Left lung (tissue), 10 donors: ENCODE data around the gene TUBGCP6. TPM values are rescaled to one million over a fixed set of nuclear protein-coding genes. Genes with fewer than 3 reads are reported as not detected.

Source experiments
- ATAC-seq: fragments of 200-7000 bp; cut with Tn5 transposase; one replicate; pipeline ENCODE4 v1.9.1; 2020; ENCODE audit warnings: moderate library complexity
- DNase-seq, 4 donors: peaks; one replicate each; pipeline ENCODE4 v3.0.0-alpha.2; 2013 to 2020
- H3K27ac ChIP-seq, 2 donors: fragments of 200-600 bp; sonication (generic) in 1 of 2; one replicate each; pipeline versions ENCODE4 v1.5.0 to v1.8.0; 2020 to 2021
- H3K27me3 ChIP-seq, 2 donors: fragments of 200-600 bp; sonication (generic) in 1 of 2; one replicate each; pipeline versions ENCODE4 v1.5.0 to v1.8.0; 2020 to 2021
- H3K36me3 ChIP-seq, 2 donors: fragments of 200-600 bp; sonication (generic) in 1 of 2; one replicate each; pipeline versions ENCODE4 v1.5.0 to v1.8.0; 2020 to 2021
- H3K4me1 ChIP-seq, 2 donors: fragments of 200-600 bp; one replicate each; pipeline ENCODE4 v1.8.0; 2021
- H3K4me3 ChIP-seq, 2 donors: fragments of 200-600 bp; sonication (generic) in 1 of 2; one replicate each; pipeline versions ENCODE4 v1.5.0 to v1.8.0; 2020 to 2021; ENCODE audit warnings: mild to moderate bottlenecking in 1 of 2
- H3K9me3 ChIP-seq, 2 donors: fragments of 200-600 bp; sonication (generic) in 1 of 2; one replicate each; pipeline versions ENCODE4 v1.5.0 to v1.8.0; 2020 to 2021
- CTCF ChIP-seq, 2 donors: fragments of 200-600 bp; sonication (generic) in 1 of 2; IDR thresholded peaks; one replicate each; pipeline versions ENCODE4 v1.5.0 to v1.8.0; 2021; ENCODE audit warnings: antibody characterized with exemption in 2 of 2
- intact Hi-C, 2 donors: fragments of 100-400 bp; cut with DNase I; formaldehyde crosslinking; loops; one replicate each; pipeline versions ENCODE4 v1.11.2 to v1.14.2; 2022
- polyA plus RNA-seq, 6 donors: library from polyadenylated mRNA; unstranded; fragments of 120-200 nt; gene quantifications; one replicate each; pipeline ENCODE4 v1.2.1, GENCODE V29; 2013; ENCODE audit not compliant: insufficient read length in 6 of 6
- total RNA-seq, 2 donors: library from RNA; stranded (reverse); fragmentation: NEBNext Ultra II Directional; extraction: Animal tissue kit (Norgen Biotek cat#: 25700); gene quantifications; one replicate each; pipeline ENCODE4 v1.2.1, GENCODE V29; 2021
- donor health status: DM: no; HTN: yes; CAD: no.
- donor health status: DM: no; HTN: no; CAD: no.

The TUBGCP6 gene
- total and polyA plus RNA-seq, 8 donors, result 37.2 to 50.1 (median 42.7) TPM

DNA sequence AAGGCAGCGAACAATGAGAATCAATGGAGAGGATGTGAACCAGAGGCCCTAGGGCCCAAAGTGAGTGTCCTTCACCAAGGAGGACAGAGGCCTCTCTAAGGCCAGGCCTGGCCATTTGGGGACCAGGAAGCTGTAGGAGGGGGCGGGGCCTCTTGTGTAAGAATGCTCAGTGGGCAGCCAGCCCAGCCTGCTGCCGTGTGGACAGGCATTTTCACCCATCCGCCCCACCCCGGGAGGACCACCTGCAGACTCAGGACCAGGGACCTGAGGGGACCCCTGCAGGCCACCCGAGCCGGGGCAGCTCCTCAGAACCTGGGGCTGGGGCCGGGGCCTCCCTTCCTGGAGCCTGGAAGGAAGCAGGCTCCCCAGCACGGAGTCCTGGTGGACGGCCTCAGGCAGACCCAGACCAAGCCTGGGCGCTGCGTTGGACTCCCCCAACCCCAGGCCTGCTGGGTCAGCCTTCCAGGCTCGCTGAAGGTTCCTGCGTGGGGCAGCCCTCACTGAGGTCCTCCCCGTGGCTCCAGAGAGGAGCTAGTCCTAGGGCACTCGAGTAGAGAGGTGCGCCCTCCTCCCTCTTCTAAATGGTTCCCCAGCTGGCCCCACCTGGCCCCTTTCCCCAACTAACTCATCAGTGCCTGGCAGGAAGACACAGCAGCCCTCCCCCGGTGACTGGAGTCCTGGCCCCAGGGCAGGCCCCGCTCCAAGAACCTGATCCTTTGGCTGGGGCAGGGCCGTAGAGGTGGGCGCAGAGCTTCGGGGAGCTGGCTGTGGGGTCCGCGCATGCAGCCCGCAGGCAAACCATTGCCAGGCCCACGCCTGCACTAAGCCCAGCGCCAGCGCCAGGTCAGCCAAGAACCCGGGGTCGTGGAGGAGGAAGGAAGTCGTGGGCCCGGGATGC is 60.6 kb downstream of the TUBGCP6 start:
- Histone ChIP-seq H3K27ac (peak overlapping the region; percentile 30 to 74), H3K4me1 (peaks cover 15 to 53% of the 10 kb centered on the region in 2 donors), H3K4me3 (peak overlapping the region; percentile 43 to 77), H3K36me3 (no peaks in the 10 kb centered on the region), H3K27me3 (peaks cover 0 to 3% of the 10 kb centered on the region in 2 donors), H3K9me3 (no peaks in the 10 kb centered on the region)
- ATAC-seq, result peak; percentile 53
- no peak for TF ChIP-seq CTCF (IDR thresholded peaks at IDR 0.05)
- intact Hi-C loops, result no loop called here
- DNase-seq, result peak in 3 of 4 donors; percentile 75 to 90 (median 81)

- Histone ChIP-seq H3K27ac (peak overlapping the region in 1 of 2 donors; percentile 74), H3K4me3 (no peak overlapping the region), H3K36me3 (no peaks in the 10 kb centered on the region), H3K9me3 (no peaks in the 10 kb centered on the region), H3K4me1 (peaks cover 14 to 44% of the 10 kb centered on the region in 2 donors), H3K27me3 (peaks cover 0 to 12% of the 10 kb centered on the region in 2 donors)
- ATAC-seq (no peak), DNase-seq (peak in 1 of 4 donors; percentile 62)
- no peak for TF ChIP-seq CTCF (IDR thresholded peaks at IDR 0.05)
- intact Hi-C loops, result no loop called here
These were observed 61.5 kb downstream of the TUBGCP6 start for GRCh38 chr22:50183141-50183971.

- intact Hi-C loops, result no loop called here
- peak in 1 of 4 donors; percentile 76 for DNase-seq
These were observed 62.4 kb downstream of the TUBGCP6 start for GRCh38 chr22:50182176-50183081.

More at GRCh38 chr22:50182176-50183081, 62.4 kb downstream of the TUBGCP6 start:
- peaks cover 14 to 35% of the 10 kb centered on the region in 2 donors for H3K4me1 ChIP-seq
- TF ChIP-seq CTCF (IDR thresholded peaks at IDR 0.05), result no peak
- H3K4me3 ChIP-seq, result no peak overlapping the region
- peaks cover 0 to 21% of the 10 kb centered on the region in 2 donors for H3K27me3 ChIP-seq
- peak; percentile 28 for ATAC-seq
- no peaks in the 10 kb centered on the region for H3K36me3 ChIP-seq
- no peaks in the 10 kb centered on the region for H3K9me3 ChIP-seq
- no peak overlapping the region for H3K27ac ChIP-seq
